NT2/D1 (cell line): Measurements from ENCODE around the gene NT5DC4.

Source experiments
- DNase-seq: peaks from one replicate; pipeline ENCODE4 v3.0.0-alpha.2; 2011; ENCODE audit warnings: low read depth, low spot score
- H3K27me3 ChIP-seq: 2 replicates; pipeline ENCODE4 v1.6.0; 2011; ENCODE audit warnings: mild to moderate bottlenecking; ENCODE audit not compliant: insufficient read length, insufficient read depth
- H3K36me3 ChIP-seq: 2 replicates; pipeline ENCODE4 v1.6.1; 2011; ENCODE audit warnings: mild to moderate bottlenecking, low read length, mixed read lengths; ENCODE audit not compliant: insufficient read depth, insufficient read length
- H3K4me1 ChIP-seq: 2 replicates; pipeline ENCODE4 v1.5.1; 2011; ENCODE audit not compliant: insufficient read depth, insufficient read length
- H3K4me3 ChIP-seq: 2 replicates; pipeline ENCODE4 v1.5.1; 2011; ENCODE audit warnings: low read depth; ENCODE audit not compliant: insufficient read length
- H3K9ac ChIP-seq: 2 replicates; pipeline ENCODE4 v1.6.0; 2011; ENCODE audit warnings: low read depth; ENCODE audit not compliant: insufficient read length
- H3K9me3 ChIP-seq: 2 replicates; pipeline ENCODE4 v1.5.1; 2011; ENCODE audit warnings: mild to moderate bottlenecking, low read length; ENCODE audit not compliant: insufficient read depth
- SUZ12 ChIP-seq: IDR thresholded peaks from 2 replicates; pipeline ENCODE4 v1.6.1; 2011; ENCODE audit not compliant: insufficient read length, insufficient read depth; ENCODE audit errors: extremely low read depth
- YY1 ChIP-seq: IDR thresholded peaks from 2 replicates; pipeline ENCODE4 v1.6.1; 2011; ENCODE audit not compliant: insufficient read length, insufficient read depth
- ZNF274 ChIP-seq: IDR thresholded peaks from 2 replicates; pipeline ENCODE4 v1.6.1; 2011; ENCODE audit warnings: mild to moderate bottlenecking, low read depth, low read length

The NT5DC4 gene

DNA sequence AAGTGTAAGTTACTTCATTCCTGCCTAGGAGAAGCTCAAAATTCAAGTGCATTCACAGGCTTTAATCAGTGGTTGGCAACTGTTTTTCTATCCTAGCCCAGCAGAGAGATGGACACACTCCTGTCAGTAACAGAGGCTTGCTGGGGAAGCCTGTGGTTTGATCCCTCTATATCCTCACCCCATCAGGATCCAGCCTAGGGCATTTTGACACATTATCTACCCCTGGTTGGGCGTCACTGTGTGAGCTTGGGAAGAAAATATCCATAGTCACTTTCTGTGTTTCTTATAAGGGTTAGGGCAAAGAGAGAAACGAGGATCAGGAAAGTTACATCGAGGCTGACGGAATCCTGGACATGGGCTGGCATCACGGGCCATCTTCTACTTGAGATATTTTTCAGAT lies 10.0 kb downstream of the NT5DC4 start:
- Histone ChIP-seq H3K27me3 (no peaks in the 10 kb centered on the region), H3K9ac (no peak overlapping the region), H3K9me3 (no peaks in the 10 kb centered on the region), H3K36me3 (no peaks in the 10 kb centered on the region), H3K4me3 (no peak overlapping the region), H3K4me1 (peaks cover 6% of the 10 kb centered on the region)
- no peak for DNase-seq
- TF ChIP-seq ZNF274 = no peak
- TF ChIP-seq SUZ12 = no peak
- TF ChIP-seq YY1 = no peak

DNA sequence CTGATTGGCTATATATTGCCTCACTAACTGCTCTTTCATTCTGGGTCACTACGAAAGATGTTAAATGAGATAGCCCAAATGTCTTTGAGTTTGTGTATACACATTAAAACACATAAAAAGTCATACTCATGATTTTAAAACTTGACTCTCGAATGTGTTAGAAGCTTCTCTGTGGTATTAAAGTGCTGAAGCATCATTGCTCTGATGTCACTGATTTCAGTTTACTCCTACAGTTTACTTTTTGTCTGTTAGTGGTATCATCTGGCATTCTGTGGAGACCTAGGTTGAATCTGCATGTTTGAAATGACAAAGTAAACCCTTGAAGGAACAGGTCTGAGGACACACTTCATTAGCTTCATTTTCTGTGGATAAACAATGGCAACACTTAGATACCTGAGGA lies 10.7 kb downstream of the NT5DC4 start:
- Histone ChIP-seq H3K9me3 (no peaks in the 10 kb centered on the region), H3K27me3 (no peaks in the 10 kb centered on the region), H3K36me3 (peaks cover under 1% of the 10 kb centered on the region), H3K4me3 (no peak overlapping the region), H3K4me1 (no peaks in the 10 kb centered on the region), H3K9ac (no peak overlapping the region)
- DNase-seq = no peak
- TF ChIP-seq SUZ12 (no peak), ZNF274 (no peak), YY1 (no peak)

- TF ChIP-seq ZNF274 = no peak
- TF ChIP-seq YY1 = no peak
- no peak overlapping the region for H3K4me3 ChIP-seq
- no peak for DNase-seq
- H3K36me3 ChIP-seq = peaks cover 19% of the 10 kb centered on the region
- H3K9ac ChIP-seq = no peak overlapping the region
- H3K4me1 ChIP-seq = no peaks in the 10 kb centered on the region
- H3K9me3 ChIP-seq = no peaks in the 10 kb centered on the region
- H3K27me3 ChIP-seq = no peaks in the 10 kb centered on the region
Measured at GRCh38 chr2:112733456-112733855, 12.6 kb downstream of the NT5DC4 start.

- no peaks in the 10 kb centered on the region for H3K9me3 ChIP-seq
- H3K9ac ChIP-seq = no peak overlapping the region
- no peak overlapping the region for H3K4me3 ChIP-seq
- no peaks in the 10 kb centered on the region for H3K27me3 ChIP-seq
- no peaks in the 10 kb centered on the region for H3K4me1 ChIP-seq
- no peak for DNase-seq
- H3K36me3 ChIP-seq = peaks cover 23% of the 10 kb centered on the region
- TF ChIP-seq ZNF274 (no peak), YY1 (no peak), SUZ12 (no peak)
Measured at GRCh38 chr2:112733871-112734270, 13.1 kb downstream of the NT5DC4 start.

GRCh38 chr2:112737542-112738232 lies 16.9 kb downstream of the NT5DC4 start:
- Histone ChIP-seq H3K27me3 (no peaks in the 10 kb centered on the region), H3K4me1 (no peaks in the 10 kb centered on the region), H3K36me3 (peaks cover 61% of the 10 kb centered on the region), H3K9ac (no peak overlapping the region), H3K4me3 (no peak overlapping the region), H3K9me3 (no peaks in the 10 kb centered on the region)
- TF ChIP-seq YY1 = no peak
- TF ChIP-seq SUZ12 = no peak
- no peak for TF ChIP-seq ZNF274
- no peak for DNase-seq

DNA sequence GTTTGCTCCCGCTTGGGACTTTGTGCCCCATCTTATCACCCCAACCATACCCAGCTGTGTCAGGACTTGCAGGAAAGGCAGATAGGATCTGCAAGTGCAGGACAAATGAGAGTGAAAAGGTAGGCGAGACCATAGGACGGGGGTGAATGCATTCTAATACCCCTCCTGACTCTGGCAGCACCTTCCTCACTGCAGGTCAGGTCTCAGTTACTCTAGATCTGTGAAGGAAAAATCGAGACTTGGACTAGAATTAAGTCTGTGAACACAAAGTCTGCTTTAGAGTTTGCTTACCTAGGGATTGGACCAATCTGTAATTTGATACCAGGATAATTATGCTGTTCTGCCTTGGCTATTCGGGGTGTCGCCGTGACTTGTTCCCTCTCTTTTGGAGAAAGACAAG lies 19.7 kb downstream of the NT5DC4 start:
- no peaks in the 10 kb centered on the region for H3K4me1 ChIP-seq
- H3K9me3 ChIP-seq = no peaks in the 10 kb centered on the region
- no peaks in the 10 kb centered on the region for H3K27me3 ChIP-seq
- H3K36me3 ChIP-seq = peaks cover 78% of the 10 kb centered on the region
- TF ChIP-seq SUZ12 (no peak), ZNF274 (no peak), YY1 (no peak)
- DNase-seq = no peak
- H3K9ac ChIP-seq = no peak overlapping the region
- no peak overlapping the region for H3K4me3 ChIP-seq

DNA sequence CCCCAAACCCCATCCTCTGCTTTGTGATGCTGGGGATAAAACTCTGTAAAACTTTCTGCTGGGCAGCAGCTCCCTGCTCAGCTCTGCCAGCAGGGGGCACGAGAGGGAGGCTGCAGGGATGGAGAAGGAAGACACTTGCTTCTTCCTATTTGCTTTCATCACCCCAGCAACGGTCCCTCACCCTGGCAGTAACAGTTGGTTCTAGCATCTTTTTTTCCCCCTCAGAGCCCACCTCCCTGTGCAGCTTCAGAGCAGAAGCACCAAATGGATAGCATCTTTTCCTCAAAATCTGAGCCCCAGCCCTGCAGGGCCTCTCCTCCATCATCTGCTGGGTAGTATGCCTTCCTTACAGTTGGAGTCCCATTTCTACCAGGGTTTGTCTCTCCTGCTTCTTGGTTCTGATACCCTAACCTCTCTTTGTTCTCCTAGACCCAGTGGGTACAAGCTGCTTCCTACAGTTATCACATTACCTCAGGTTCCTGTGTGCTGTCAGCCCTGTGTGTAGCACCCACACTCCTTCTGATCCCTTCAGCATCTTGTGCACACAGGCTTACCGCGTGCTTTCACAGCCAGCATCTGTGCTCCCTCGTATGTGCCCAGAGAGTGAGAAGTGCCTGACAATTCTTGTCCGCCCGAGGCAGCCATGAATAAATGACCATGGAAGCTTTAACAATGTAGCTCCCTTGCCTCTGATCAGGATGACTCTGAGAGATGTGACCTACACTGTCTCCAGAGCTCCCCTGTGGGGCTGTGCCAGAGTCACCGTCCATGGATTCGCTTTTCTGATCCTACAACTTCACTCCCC lies 29.1 kb downstream of the NT5DC4 start:
- Histone ChIP-seq H3K9me3 (no peaks in the 10 kb centered on the region), H3K27me3 (no peaks in the 10 kb centered on the region), H3K4me3 (no peak overlapping the region), H3K9ac (no peak overlapping the region), H3K36me3 (peaks cover 75% of the 10 kb centered on the region), H3K4me1 (no peaks in the 10 kb centered on the region)
- DNase-seq = peak; percentile 63
- no peak for TF ChIP-seq YY1
- no peak for TF ChIP-seq SUZ12
- TF ChIP-seq ZNF274 = no peak

DNA sequence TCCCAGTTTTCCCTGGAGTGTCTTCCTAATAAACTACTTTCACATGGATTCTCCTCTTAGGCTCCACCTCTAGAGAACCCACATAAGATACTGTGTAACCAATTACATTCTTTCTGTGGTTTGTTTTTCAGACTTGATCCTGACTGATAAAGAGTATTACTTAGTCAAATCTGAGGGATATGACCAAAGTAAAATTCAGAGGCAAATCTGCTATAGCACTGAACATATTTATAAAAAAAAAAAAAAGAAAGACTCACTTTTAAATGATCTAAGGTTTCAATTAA lies 29.7 kb downstream of the NT5DC4 start:
- no peaks in the 10 kb centered on the region for H3K27me3 ChIP-seq
- no peak overlapping the region for H3K4me3 ChIP-seq
- H3K4me1 ChIP-seq = no peaks in the 10 kb centered on the region
- peaks cover 79% of the 10 kb centered on the region for H3K36me3 ChIP-seq
- H3K9me3 ChIP-seq = no peaks in the 10 kb centered on the region
- H3K9ac ChIP-seq = no peak overlapping the region
- TF ChIP-seq YY1 (no peak), ZNF274 (no peak), SUZ12 (no peak)
- no peak for DNase-seq
